ENCODE data around the gene TBC1D22B. TPM values are rescaled to one million over a fixed set of nuclear protein-coding genes. Genes with fewer than 3 reads are reported as not detected.

Gene TBC1D22B
- total RNA-seq, 4 donors from 2014 or later: 14.8 to 19.6 (median 17.6) TPM

DNA sequence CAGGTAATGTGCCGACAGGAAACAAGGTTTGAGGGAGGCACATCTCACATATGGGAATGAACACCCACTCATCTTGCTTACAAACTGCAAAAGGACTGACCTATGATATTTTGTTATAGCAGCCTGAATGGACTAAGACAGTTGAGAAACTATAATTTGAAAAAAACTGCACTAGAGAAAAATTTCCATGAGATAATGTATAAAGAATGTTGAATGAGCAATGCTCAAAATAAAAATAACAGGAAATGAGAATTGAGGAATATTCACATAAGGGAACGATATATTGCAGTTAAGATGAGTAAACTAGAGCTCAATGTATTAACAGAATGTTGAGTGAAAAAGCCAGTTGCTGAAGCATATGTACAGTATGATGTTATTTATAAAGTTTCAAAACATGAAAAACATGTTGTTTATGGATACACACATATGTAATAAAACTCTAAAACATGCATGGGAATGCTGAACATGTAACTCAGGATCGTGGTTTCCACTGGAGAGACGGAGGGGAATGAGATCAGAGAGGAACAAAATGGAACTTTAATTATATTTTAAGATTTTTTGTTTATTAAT, 6.3 kb upstream of the TBC1D22B start:
- intact Hi-C loops (cut with DNase I; ENCODE audit: low total_unique reads): no loop called here
- H3K4me3 ChIP-seq (ENCODE audit: low read depth, poor library complexity, severe bottlenecking): no peak overlapping the region
- TF ChIP-seq, protein P1, sequence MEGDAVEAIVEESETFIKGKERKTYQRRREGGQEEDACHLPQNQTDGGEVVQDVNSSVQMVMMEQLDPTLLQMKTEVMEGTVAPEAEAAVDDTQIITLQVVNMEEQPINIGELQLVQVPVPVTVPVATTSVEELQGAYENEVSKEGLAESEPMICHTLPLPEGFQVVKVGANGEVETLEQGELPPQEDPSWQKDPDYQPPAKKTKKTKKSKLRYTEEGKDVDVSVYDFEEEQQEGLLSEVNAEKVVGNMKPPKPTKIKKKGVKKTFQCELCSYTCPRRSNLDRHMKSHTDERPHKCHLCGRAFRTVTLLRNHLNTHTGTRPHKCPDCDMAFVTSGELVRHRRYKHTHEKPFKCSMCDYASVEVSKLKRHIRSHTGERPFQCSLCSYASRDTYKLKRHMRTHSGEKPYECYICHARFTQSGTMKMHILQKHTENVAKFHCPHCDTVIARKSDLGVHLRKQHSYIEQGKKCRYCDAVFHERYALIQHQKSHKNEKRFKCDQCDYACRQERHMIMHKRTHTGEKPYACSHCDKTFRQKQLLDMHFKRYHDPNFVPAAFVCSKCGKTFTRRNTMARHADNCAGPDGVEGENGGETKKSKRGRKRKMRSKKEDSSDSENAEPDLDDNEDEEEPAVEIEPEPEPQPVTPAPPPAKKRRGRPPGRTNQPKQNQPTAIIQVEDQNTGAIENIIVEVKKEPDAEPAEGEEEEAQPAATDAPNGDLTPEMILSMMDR (IDR thresholded peaks at IDR 0.05): no peak
- TF ChIP-seq POLR2A (IDR thresholded peaks at IDR 0.05): no peak
- no peak for DNase-seq (ENCODE audit: low spot score in 2 of 2)
- WGBS, 2 donors: 65 to 70% methylated on average over 4 of the region's 4 CpGs

DNA sequence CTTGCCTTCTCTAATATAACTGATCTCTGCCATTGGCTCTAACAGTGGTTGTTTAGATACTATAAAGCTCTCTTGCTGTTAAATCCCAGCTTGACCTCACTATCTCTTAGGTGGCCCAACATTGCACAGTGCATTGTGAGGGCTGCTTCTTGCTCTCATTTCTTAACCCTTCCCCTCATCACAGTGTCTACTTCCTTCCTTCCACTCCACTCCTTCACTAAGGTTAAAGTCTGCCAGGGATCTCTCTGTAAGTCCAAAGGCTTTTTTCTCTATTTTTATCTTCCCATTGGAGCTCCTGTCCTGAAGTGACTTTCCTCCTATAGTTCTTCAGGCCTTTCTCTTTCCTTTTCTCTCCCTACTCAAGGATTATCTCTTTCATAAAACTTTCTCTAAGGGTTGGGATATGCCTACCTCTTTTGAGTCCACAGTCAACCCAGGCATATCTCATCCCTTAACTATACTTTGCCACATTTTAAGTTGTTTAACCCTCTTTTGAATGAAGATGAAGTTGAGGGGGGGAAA, 4.0 kb upstream of the TBC1D22B start:
- DNase-seq (ENCODE audit: low spot score in 2 of 2): no peak
- intact Hi-C loops (cut with DNase I; ENCODE audit: low total_unique reads): no loop called here
- TF ChIP-seq, protein P1 (IDR thresholded peaks at IDR 0.05): no peak
- no peak for TF ChIP-seq POLR2A (IDR thresholded peaks at IDR 0.05)
- H3K4me3 ChIP-seq (ENCODE audit: low read depth, poor library complexity, severe bottlenecking): no peak overlapping the region

DNA sequence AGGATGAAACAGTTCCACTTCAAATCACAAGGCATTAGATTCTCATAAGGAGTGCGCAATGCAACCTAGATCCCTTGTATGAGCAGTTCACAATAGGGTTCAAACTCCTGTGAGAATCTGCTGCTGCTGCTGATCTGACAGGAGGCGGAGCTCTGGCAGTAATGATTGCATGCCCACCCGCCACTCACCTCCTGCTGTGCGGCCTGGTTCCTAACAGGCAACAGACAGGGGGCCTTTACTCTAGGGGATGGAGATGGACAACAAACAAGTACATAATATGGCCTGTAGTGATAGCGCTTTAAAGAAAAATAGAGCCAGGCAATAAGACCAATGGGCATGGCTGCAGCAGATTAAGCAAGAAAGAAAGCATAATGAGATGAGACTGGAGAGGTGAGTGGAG, 2.7 kb upstream of the TBC1D22B start:
- intact Hi-C loops (cut with DNase I; ENCODE audit: low total_unique reads): no loop called here
- TF ChIP-seq, protein P1 (IDR thresholded peaks at IDR 0.05): no peak
- WGBS, 2 donors: 88 to 93% methylated on average over 5 of the region's 5 CpGs
- H3K4me3 ChIP-seq (ENCODE audit: low read depth, poor library complexity, severe bottlenecking): no peak overlapping the region
- no peak for DNase-seq (ENCODE audit: low spot score in 2 of 2)

- no peak for DNase-seq (ENCODE audit: low spot score in 2 of 2)
- 45 to 51% methylated on average over 12 of the region's 12 CpGs for WGBS, 2 donors
- no peak overlapping the region for H3K4me3 ChIP-seq (ENCODE audit: low read depth, poor library complexity, severe bottlenecking)
- TF ChIP-seq, protein P1 (IDR thresholded peaks at IDR 0.05): no peak
- TF ChIP-seq POLR2A (IDR thresholded peaks at IDR 0.05): no peak
- intact Hi-C loops (cut with DNase I; ENCODE audit: low total_unique reads): no loop called here
Observed at GRCh38 chr6:37256692-37257319, 766 bp upstream of the TBC1D22B start.

- TF ChIP-seq POLR2A (IDR thresholded peaks at IDR 0.05): no peak
- TF ChIP-seq, protein P1 (IDR thresholded peaks at IDR 0.05): no peak
- no peak for DNase-seq (ENCODE audit: low spot score in 2 of 2)
- 1% methylated on average over 9 of the region's 9 CpGs for WGBS, 2 donors
- H3K4me3 ChIP-seq (ENCODE audit: low read depth, poor library complexity, severe bottlenecking): no peak overlapping the region
- intact Hi-C loops (cut with DNase I; ENCODE audit: low total_unique reads): no loop called here
Observed at GRCh38 chr6:37257320-37257633, 295 bp upstream of the TBC1D22B start.

All from lower leg skin (tissue), 4 donors.